ENCODE measurements around the gene KIRREL3.
"Not testable (repeated sequence)": the region's sequence is repeated elsewhere in the genome, so short reads cannot be mapped to it uniquely, and the experiment has no call there.

KIRREL3 gene

DNA sequence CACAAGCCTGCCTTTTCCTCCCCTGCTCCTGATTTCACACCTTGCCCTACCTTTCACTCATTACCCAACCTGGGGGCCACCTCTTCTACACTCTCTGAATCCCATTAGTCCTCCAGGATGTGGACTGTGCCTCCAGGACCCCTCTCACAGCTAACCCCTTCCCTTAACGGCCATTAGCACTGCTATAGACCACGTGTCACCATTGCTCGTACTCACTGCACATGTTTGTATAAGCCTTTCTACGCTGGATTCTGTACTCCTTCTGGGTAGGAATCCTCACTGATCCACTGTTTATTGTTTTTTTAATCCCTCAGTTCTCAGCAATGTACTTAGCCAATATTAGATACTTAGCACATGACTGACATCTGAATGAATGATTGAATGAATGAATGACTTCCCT, 40.9 kb downstream of the KIRREL3 start:
- TF ChIP-seq CTCF (IDR thresholded peaks at IDR 0.05; ENCODE audit: insufficient read depth, missing control alignments) = no peak
- DNase-seq (ENCODE audit: insufficient read length, low spot score) (no peak), FAIRE-seq (no peak)

DNA sequence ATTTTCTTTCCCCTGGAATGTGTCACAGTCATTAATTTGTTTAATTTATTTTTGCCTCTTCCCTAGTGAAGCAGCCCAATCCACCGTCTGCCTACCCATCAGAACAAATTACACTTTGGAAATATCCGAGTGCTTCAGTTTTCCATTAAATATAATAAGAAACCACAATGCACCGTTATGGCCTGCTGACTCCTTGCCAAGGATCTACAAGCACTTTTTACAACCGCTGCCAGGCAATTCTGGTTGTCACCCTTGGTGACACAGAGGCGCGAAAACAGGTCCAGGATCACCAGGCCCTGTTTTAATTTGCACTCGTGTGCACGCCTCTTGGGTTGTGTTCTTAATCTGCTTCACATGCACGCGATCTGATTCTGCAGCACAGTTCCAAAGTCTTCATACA, 43.9 kb downstream of the KIRREL3 start:
- FAIRE-seq (no peak), DNase-seq (ENCODE audit: insufficient read length, low spot score) (no peak)
- no peak for TF ChIP-seq CTCF (IDR thresholded peaks at IDR 0.05; ENCODE audit: insufficient read depth, missing control alignments)

- FAIRE-seq = not testable (repeated sequence)
These were observed 48.0 kb downstream of the KIRREL3 start for GRCh38 chr11:126952533-126952932.

GRCh38 chr11:126951465-126951864, 49.1 kb downstream of the KIRREL3 start:
- no peak for TF ChIP-seq CTCF (IDR thresholded peaks at IDR 0.05; ENCODE audit: insufficient read depth, missing control alignments)
- no peak for FAIRE-seq

More at GRCh38 chr11:126952533-126952932, 48.0 kb downstream of the KIRREL3 start:
- not testable (repeated sequence) for DNase-seq (ENCODE audit: insufficient read length, low spot score)

DNA sequence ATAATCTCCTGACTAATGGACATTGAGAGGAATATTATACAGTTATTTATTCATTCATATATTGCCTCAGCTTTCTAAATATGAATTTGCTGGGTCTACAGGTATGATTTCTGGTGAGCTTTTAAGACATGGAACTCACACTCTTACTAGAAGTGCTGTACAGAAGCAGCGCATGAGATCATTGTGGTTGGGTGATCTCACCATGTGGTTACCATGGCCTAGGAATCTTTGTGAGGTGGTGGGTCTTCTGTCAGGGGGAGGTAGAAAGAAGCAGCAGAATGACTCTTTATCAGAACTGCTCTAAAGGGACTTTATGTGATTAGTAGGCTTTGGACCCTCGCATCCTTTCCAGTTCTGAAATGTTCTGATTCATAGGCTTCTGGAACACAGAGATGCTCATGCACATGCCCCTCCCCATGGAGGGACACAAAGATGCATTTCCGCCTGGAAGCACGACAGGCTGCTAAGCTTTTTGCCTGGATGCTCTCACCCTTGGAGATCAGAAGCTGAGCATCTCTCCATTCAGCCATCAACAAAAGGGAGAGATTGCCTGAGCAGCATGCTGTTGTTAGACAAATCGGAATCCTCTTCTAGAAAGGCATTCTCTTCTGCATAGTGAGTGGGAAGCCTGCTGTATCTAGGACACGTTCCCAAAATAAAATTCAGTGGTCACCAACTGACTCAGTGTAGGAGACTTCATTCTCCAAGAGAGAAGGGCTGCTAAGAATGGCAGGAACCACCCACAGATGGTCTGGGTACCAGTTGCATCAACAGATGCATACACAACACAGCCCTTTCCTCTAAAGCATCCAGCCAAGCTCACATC, 51.3 kb downstream of the KIRREL3 start:
- FAIRE-seq = no peak
- DNase-seq (ENCODE audit: insufficient read length, low spot score) = no peak
- no peak for TF ChIP-seq CTCF (IDR thresholded peaks at IDR 0.05; ENCODE audit: insufficient read depth, missing control alignments)

More at GRCh38 chr11:126951465-126951864, 49.1 kb downstream of the KIRREL3 start:
- DNase-seq (ENCODE audit: insufficient read length, low spot score) = no peak

DNA sequence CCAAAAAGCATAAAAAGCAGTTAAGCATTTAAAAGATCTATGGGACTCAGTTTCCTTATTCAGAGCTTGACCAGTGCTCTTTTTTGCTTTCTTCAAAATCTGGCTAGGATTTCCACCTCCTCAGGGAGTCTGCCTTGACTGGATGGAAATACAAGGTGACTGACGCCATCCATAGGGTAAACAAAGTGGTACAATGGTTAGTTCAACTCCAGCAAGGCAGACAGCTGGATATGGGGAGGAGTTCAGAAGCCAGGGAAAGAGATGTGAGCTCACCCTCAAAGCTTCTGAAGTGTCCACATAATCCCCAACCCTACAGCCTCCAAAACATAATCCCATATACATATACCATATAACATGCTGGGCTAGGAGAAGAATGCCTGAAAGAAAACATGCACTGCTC, 52.0 kb downstream of the KIRREL3 start:
- no peak for TF ChIP-seq CTCF (IDR thresholded peaks at IDR 0.05; ENCODE audit: insufficient read depth, missing control alignments)
- FAIRE-seq (no peak), DNase-seq (ENCODE audit: insufficient read length, low spot score) (no peak)

GRCh38 chr11:126945319-126945718, 55.3 kb downstream of the KIRREL3 start:
- no peak for DNase-seq (ENCODE audit: insufficient read length, low spot score)
- no peak for TF ChIP-seq CTCF (IDR thresholded peaks at IDR 0.05; ENCODE audit: insufficient read depth, missing control alignments)
- no peak for FAIRE-seq

Data from D721Med (cell line).